C4-2B (cell line): ENCODE data around the gene GATAD2A.

ENCODE experiments used
- ZFX ChIP-seq: fragments of 450-650 bp; IDR thresholded peaks from 2 replicates; pipeline ENCODE4 v1.6.1; 2017
- TF ChIP-seq, protein P1 (sequence below): fragments of 450-650 bp; conservative IDR thresholded peaks from 2 replicates; pipeline ENCODE4 v1.5.1; 2017; ENCODE audit warnings: mild to moderate bottlenecking

DNA sequence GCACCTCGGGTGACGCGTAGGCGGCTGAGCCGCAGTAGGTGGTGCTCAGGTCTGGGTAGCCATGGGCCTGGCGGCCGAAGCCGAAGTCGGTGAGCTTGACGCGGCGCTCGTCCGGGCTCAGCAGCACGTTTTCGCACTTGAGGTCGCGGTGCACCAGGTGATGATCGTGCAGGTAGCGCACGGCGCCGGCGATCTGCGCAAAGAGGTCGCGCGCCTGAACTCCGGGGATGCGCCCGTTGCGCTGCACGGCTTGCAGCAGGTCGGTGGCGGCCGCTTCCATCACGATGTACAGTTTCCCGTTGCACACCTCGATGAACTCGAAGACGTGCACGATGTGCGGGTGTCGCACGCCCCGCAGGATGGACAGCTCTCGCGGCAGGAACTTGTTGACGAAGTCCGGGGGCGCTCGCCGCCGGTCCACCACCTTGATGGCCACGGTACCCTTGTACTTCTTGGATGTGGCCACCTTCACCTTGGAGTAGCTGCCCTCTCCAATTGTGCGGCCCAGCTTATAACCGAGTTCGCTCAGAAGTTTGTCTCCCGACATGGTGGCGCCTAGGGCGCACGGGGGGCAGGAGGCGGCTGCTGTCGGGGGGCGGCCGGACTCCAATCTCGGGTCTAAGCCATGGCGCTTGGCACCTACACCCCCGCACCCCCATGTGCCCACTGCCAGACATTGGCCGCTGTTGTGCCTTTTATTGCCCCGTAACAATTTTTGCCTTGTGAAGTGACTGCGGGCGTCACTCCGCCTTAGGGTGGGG lies 109.6 kb downstream of the GATAD2A start, which contains the start of gene TSSK6:
- TF ChIP-seq, protein P1, sequence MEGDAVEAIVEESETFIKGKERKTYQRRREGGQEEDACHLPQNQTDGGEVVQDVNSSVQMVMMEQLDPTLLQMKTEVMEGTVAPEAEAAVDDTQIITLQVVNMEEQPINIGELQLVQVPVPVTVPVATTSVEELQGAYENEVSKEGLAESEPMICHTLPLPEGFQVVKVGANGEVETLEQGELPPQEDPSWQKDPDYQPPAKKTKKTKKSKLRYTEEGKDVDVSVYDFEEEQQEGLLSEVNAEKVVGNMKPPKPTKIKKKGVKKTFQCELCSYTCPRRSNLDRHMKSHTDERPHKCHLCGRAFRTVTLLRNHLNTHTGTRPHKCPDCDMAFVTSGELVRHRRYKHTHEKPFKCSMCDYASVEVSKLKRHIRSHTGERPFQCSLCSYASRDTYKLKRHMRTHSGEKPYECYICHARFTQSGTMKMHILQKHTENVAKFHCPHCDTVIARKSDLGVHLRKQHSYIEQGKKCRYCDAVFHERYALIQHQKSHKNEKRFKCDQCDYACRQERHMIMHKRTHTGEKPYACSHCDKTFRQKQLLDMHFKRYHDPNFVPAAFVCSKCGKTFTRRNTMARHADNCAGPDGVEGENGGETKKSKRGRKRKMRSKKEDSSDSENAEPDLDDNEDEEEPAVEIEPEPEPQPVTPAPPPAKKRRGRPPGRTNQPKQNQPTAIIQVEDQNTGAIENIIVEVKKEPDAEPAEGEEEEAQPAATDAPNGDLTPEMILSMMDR: no peak
- no peak for TF ChIP-seq ZFX
